HUDEP-2 (cell line): Measurements from ENCODE around the gene ZDHHC19.
A peak's percentile ranks its signal among the peaks of the same experiment; 100 is the strongest.
"Not testable (repeated sequence)": the region's sequence is repeated elsewhere in the genome, so short reads cannot be mapped to it uniquely, and the experiment has no call there.

Experiments
- DNase-seq, 76 experiments: peaks; one replicate each; lab custom pipeline; 2025; ENCODE audit not compliant: unreplicated experiment in 76 of 76; lab: John Stamatoyannopoulos, UW

Gene ZDHHC19

GRCh38 chr3:196210673-196211556 lies at the start of gene ZDHHC19:
Gene ZDHHC19, minus strand, starts transcription at chr3:196211400. Its CDS starts 85 bp downstream, at chr3:196211315.
- no peak for DNase-seq

GRCh38 chr3:196260784-196261183 lies 49.6 kb upstream of the ZDHHC19 start:
- no peak for DNase-seq

- no peak for DNase-seq
These were observed 44.6 kb upstream of the ZDHHC19 start for GRCh38 chr3:196255776-196256175.

- no peak for DNase-seq
These were observed 43.4 kb upstream of the ZDHHC19 start for GRCh38 chr3:196254376-196255283.

GRCh38 chr3:196251918-196252317 lies 40.7 kb upstream of the ZDHHC19 start:
- DNase-seq, result no peak

- no peak for DNase-seq
These were observed 35.6 kb upstream of the ZDHHC19 start for GRCh38 chr3:196246612-196247308.

- not testable (repeated sequence) for DNase-seq
These were observed 33.0 kb upstream of the ZDHHC19 start for GRCh38 chr3:196244166-196244565.

- no peak for DNase-seq
These were observed 30.5 kb upstream of the ZDHHC19 start for GRCh38 chr3:196241704-196242103.

- DNase-seq, result no peak
These were observed 29.2 kb upstream of the ZDHHC19 start for GRCh38 chr3:196240424-196240823.

GRCh38 chr3:196238612-196239560 lies 27.7 kb upstream of the ZDHHC19 start:
- peak in 26 of 76 experiments; percentile 2 to 61 (median 28) for DNase-seq

- DNase-seq, result no peak
These were observed 26.0 kb upstream of the ZDHHC19 start for GRCh38 chr3:196237203-196237602.

- DNase-seq, result no peak
These were observed 25.0 kb upstream of the ZDHHC19 start for GRCh38 chr3:196236223-196236622.

- DNase-seq, result no peak
These were observed 24.4 kb upstream of the ZDHHC19 start for GRCh38 chr3:196235452-196236122.

GRCh38 chr3:196232882-196233251 lies 21.7 kb upstream of the ZDHHC19 start:
- no peak for DNase-seq

GRCh38 chr3:196232154-196232881 lies 21.1 kb upstream of the ZDHHC19 start:
- no peak for DNase-seq

GRCh38 chr3:196227629-196228493 lies 16.7 kb upstream of the ZDHHC19 start:
- no peak for DNase-seq

- no peak for DNase-seq
These were observed 15.9 kb upstream of the ZDHHC19 start for GRCh38 chr3:196227121-196227561.
